Hematopoietic multipotent progenitor cell treated with erythropoietin and hydrocortisone succinate and interleukin-3 and kit ligand, for 6 days (in vitro differentiated cells): ENCODE results near the gene MAML3.

ENCODE experiments used
- DNase-seq: peaks from one replicate; pipeline ENCODE4 v3.0.0-alpha.2; 2015

Gene MAML3

GRCh38 chr4:139986106-139986505 lies 167.9 kb downstream of the MAML3 start:
- no peak for DNase-seq

GRCh38 chr4:139985401-139985800 lies 168.6 kb downstream of the MAML3 start:
- no peak for DNase-seq

DNA sequence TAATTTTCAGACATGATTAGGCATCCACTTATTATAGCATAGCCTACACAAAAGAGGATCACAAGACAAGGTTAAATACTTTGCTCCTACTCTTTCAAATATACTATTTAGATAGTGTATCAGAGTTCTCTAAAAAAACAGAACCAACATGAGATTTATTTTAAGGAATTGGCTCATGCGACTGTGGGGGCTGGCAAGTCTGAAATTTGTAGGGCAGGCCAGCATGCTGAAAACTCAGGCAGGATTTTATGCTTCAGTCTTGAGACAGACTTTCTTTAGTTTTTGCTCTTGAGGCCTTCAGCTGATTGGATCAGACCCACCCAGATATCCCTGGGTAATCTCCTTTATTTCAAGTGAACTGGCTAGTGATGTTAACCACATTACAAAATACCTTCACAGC lies 169.5 kb downstream of the MAML3 start:
- DNase-seq: no peak

DNA sequence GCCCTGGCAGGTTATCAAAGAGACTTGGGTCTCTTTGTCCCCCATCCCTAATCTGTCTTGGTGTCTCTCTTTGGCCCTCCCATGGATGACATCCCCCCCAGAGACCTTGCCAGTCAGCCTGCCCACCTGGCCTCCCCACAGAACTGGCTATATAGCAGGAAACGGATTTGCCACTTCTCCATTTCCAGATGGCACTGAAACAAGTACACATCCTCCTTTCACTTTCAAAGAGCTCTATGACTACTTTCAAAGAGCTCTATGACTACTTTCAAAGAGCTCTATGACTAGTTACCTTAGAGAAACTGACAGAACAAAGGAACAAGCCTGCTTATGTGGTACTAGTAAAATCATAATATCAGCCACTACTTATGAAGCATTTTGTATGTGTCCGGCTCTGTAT lies 175.3 kb downstream of the MAML3 start:
- peak; percentile 40 for DNase-seq

- no peak for DNase-seq
Observed at GRCh38 chr4:139977838-139978609, 176.0 kb downstream of the MAML3 start.

GRCh38 chr4:139975830-139976272 lies 178.1 kb downstream of the MAML3 start:
- DNase-seq: no peak

DNA sequence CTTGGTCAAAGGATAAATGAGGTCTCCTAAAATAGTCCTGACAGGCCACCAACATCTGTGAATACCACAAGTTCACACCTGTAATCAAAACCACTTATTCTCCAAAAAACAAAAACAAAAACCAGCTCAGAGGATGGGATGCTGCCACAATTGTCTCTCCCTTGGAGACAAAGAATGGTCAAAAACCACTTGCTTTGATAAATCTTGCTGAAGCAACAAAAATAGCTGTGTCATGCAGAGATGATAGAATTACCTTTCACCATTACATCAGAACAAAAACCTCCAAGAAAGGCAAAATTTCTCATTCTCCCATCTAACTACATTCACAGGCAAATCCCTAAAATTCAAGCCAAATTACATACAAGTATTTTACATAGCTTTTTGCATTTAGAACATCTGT lies 180.4 kb downstream of the MAML3 start:
- DNase-seq: peak; percentile 24

DNA sequence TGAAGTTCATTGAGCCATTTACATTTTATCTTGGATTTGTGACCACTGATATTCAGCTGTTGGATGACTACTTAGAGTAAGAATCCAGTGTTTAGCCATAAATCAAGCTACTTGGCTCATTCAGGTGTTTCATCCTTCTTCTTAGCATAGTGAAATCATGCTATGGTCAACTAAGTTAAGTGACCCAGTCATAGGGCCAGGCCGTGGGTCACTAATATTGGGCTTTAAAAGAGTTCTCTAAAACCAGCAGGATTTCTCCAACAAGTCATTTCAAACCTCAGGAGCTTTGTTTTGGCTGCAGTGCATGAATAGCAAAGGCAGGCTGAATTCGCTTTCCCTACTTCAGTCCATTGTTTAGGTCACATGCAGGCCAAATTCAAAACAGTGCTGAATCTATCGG lies 181.0 kb downstream of the MAML3 start:
- no peak for DNase-seq

DNA sequence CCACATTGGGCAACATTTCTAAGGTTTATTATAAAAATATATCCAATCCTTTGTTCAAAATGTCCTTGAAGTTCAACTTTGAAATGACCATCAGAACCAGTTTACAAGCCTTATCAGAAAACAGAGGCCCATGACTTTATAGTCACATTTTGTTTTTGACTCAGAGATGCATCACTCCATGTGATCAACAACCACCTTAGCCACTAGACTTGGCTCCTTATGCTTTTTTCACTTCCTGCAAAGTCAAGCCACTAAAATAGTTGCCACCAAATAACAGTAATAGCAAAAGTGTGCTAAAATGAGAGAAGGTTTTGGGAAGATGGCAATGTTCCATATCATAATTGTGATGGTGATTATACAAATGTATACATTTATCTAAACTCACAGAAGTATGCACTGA lies 181.7 kb downstream of the MAML3 start:
- no peak for DNase-seq

DNA sequence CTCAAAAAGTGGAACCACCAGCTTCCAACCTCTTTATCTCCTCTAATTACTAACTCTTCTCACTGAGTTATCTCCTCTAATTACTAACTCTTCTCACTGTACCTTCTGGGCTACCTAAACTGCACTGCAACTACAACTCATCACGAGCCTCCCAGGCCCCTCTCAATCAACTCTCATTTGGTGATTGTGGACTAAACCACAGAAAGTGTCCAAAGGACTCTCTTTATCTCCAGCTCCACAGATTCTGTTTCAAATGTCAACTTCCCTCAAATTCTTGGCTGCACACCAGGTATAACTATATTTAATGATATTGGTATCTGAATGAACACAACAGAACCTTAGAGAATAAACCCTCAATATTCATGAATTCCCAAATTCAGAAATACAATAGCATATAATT lies 182.9 kb downstream of the MAML3 start:
- DNase-seq: peak; percentile 79

- DNase-seq: no peak
Observed at GRCh38 chr4:139969635-139970266, 184.2 kb downstream of the MAML3 start.

- no peak for DNase-seq
Observed at GRCh38 chr4:139968831-139969230, 185.2 kb downstream of the MAML3 start.

DNA sequence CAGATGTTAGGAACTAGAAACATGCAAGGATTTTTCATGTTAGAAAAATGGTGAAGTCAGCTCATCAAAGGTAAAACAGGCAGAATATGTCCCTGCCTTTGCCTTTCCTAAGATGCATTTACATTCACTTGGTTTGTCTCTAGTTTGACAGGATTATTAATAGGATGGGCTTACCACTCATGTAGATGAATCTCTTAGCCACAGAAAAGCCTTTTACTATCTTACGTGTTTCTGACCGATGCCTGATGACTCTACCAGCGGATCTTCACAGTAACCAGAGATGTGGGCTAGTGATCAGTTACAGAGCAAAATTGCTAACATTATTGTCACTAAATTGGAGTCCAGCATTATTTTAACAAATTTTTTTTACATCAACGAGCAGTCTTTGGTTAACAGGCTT lies 187.6 kb downstream of the MAML3 start:
- no peak for DNase-seq

DNA sequence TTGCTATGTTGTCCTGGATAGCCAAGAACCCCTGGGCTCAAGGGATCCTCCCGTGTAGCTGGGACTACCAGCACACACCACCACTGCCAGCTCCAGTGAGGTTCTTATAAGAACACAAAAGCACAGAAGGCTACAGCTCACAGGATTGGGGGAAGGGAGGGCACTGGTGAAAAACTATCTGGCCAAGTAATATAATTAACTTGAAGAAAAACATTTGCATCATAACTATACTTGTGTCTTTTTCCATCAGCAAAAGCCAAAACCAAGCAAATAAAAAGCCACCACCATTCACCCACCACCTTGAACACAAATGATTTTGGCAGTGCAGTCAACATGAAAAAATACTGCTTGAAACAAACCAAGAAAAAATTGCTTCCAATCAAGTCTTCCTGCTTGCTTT lies 188.2 kb downstream of the MAML3 start:
- no peak for DNase-seq

DNA sequence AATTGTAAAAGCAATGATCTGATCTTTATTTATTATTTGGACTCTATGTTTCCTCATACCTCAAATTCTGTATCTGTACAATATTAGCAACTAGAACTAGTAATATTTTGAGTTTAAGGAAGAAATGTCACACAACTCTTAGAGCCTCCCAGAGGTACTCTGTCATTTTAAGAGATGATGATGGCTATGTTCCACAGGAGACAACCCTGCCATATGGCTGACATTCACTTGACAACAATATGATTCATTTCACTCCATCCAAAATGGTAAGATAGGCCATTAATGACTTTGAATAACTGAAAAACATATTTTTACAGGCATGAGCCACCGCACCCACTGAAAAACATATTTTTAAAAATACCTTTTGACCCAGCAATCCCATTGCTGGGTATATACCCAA lies 190.3 kb downstream of the MAML3 start:
- DNase-seq: no peak

DNA sequence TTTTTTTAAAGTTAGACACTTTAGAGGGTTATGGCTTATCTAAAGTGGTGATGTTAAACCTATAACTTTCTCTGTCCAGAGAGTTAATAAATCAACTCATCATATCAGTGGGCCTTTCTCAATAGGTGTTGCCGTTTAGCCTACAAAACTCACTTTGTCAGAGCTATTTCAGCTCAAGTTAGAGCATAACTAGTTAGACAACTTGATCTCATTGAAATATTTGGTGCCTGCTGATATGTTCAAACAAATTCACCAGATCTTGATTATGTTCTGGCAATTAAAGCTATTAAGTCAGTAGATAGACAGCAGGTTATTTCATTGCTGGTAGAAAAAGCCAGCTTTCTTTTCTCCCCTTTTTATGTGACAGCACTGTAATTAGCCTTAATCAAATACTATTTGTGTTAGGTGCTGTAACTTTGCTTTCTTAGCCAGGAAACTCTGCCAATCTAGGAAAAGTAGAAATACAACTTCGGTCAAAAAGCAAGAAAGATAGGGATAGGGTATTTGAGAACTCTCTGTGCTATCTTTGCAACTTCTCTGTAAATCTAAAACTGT lies 191.8 kb downstream of the MAML3 start:
- no peak for DNase-seq

GRCh38 chr4:139961344-139961946 lies 192.5 kb downstream of the MAML3 start:
- no peak for DNase-seq

DNA sequence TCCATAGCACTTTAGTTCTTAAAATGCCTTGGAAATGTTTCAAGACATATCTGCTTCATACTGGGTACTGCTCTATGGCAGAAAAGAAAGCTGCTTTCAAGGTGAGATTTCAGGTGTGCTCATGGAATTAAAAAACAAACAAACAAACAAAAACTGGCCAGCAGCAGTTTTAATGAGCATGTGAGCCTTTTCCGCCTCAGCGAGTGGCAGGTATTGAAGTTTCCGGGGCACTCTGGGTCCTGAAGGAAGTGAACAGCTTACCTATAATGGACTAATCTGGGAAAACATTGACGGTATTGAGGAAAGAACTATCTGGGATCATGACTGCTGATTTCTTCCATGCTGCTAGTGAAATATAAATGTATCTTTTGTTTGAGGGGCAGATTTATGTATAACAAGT lies 194.6 kb downstream of the MAML3 start:
- DNase-seq: no peak

DNA sequence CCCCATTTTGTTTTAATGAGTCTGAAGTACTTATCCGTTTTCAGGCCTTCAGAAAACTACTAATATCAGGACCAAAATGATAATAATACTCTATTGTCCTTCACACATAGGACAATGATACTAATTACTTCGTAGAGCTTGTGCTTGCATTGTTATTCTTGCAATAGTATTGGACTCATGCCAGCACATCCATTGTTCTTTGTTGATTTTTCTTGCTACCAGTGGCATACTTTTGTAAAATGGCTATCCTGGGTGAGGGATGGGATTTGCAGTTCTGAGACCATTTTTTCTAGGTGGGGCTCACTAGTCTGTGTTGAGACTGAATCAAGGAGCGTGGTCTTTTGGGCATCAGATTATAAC lies 195.3 kb downstream of the MAML3 start:
- DNase-seq: no peak

DNA sequence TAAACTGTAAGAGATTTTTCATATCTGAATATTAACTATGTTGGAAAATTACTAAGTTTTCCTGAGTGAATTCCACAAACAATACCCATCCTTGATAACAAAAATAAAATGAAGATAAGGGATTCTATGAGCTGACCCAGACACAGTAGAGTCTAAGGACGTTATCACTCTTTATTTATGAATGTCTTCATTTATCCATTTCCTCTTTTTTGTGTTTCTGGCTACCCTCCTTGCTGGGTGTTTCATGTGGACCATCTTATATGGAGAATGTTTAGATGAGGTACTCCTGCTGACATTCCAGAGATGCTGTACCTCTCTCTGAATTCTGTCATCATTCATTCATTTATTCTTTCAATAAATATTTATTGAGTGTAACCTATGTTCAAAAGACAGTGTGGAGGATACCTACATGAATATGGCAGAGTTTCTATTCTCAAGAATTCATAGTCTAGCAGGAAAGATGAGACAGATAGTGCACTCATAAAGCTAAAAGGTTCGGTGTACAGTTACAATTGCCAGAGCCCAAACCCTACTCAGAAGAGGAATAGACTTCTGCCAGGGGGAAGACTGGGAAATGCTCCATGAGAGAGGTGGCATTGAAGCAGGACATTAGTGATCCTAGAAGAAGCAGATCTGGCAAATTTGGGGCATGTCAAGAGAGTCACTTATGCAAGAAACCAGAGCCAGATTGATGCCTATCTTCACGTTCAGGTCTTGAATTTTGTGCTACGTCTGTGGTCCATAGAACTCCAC lies 195.8 kb downstream of the MAML3 start:
- no peak for DNase-seq

DNA sequence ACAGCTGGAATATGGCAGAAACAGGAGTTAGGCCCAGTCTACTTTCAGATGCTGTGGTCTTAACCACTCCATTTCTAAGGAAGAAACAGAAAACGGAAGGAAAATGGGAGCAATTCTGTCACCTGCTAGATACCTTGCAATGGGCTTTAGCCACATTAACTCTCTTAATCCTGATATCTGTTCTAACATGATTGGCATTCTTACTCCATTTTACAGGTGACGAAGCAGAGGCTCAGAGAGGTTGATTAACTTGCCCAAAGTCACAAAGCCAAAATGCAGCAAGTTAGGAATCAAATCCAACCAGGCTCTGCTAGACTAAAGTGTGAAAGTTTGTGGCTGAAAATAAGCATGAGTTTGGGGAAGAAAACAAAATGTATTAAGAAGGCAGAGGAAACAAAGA lies 196.9 kb downstream of the MAML3 start:
- no peak for DNase-seq

GRCh38 chr4:139956507-139957017 lies 197.4 kb downstream of the MAML3 start:
- DNase-seq: no peak

DNA sequence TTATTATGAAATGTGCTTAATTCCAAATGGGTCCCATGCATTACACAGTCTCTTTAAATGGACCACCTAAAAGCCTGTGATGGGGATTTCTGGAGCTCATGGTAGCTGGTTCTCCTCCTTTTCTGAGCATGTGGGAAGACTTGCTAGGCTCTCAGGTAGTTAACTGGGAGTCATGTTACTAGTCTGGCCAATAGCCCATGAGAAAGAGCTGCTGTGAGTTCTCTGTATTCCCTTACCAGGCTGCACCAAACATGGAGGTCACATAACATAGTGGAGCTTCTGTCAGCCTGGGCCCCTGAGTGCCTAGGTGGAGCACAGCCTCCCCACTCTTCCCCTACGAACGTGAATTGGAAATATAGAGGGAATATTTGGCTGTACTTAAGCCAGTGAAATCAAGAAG lies 198.4 kb downstream of the MAML3 start:
- DNase-seq: no peak
